CD1c-positive myeloid dendritic cell (primary cell): ENCODE data around the gene RAB34.

ENCODE experiments used
- DNase-seq: peaks from one replicate; pipeline ENCODE4 v3.0.0-alpha.2; 2016; ENCODE audit errors: extremely low spot score

RAB34 gene

GRCh38 chr17:28684963-28685362 lies 32.7 kb downstream of the RAB34 start:
- no peak for DNase-seq

- no peak for DNase-seq
Observed at GRCh38 chr17:28682655-28683054, 35.0 kb downstream of the RAB34 start.

- DNase-seq: no peak
Observed at GRCh38 chr17:28675980-28676379, 41.7 kb downstream of the RAB34 start.

- no peak for DNase-seq
Observed at GRCh38 chr17:28675490-28675889, 42.2 kb downstream of the RAB34 start.

- no peak for DNase-seq
Observed at GRCh38 chr17:28669918-28670317, 47.8 kb downstream of the RAB34 start.

GRCh38 chr17:28667870-28668269 lies 49.8 kb downstream of the RAB34 start:
- DNase-seq: no peak

GRCh38 chr17:28665994-28666393 lies 51.7 kb downstream of the RAB34 start:
- no peak for DNase-seq
